ENCODE results near the gene BCKDK. TPM values are rescaled to one million over a fixed set of nuclear protein-coding genes. Genes with fewer than 3 reads are reported as not detected.

Gene BCKDK
- total RNA-seq, 1 experiment from 2014 or later = 57.0 TPM

DNA sequence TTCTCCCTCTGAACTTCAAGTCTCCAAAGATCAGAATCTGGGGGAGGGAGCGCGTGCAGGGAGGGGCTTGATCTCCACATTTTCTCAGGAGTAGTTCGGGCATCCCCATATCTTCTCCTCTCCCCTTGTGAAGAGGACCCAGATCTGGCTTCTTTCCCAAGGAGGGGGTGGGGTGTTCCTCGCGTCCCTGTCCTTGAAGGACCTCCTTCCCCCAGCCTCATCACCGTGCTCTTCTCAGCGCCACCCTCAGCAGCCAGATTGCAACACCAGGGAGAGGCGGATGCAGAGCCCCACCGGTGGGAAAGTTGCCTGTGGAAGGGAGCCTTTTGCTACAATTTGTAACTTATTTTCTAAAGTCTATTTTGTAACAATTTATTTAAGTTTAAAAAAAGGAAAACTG, 25.1 kb upstream of the BCKDK start:
- no peaks in the 10 kb centered on the region for H3K23me2 ChIP-seq (ENCODE audit: insufficient read length, low read depth, low read length, poor library complexity, severe bottlenecking)
- H4K5ac ChIP-seq (ENCODE audit: insufficient read length, low read depth, low read length) = no peak overlapping the region
- H3K18ac ChIP-seq (ENCODE audit: insufficient read length, low read depth, low read length) = no peak overlapping the region
- no peak overlapping the region for H2BK5ac ChIP-seq (ENCODE audit: insufficient read length, low read length)
- TF ChIP-seq, protein P1, sequence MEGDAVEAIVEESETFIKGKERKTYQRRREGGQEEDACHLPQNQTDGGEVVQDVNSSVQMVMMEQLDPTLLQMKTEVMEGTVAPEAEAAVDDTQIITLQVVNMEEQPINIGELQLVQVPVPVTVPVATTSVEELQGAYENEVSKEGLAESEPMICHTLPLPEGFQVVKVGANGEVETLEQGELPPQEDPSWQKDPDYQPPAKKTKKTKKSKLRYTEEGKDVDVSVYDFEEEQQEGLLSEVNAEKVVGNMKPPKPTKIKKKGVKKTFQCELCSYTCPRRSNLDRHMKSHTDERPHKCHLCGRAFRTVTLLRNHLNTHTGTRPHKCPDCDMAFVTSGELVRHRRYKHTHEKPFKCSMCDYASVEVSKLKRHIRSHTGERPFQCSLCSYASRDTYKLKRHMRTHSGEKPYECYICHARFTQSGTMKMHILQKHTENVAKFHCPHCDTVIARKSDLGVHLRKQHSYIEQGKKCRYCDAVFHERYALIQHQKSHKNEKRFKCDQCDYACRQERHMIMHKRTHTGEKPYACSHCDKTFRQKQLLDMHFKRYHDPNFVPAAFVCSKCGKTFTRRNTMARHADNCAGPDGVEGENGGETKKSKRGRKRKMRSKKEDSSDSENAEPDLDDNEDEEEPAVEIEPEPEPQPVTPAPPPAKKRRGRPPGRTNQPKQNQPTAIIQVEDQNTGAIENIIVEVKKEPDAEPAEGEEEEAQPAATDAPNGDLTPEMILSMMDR (conservative IDR thresholded peaks at IDR 0.05) = no peak
- H3K27ac ChIP-seq (ENCODE audit: insufficient read length, low read depth, low read length) = no peak overlapping the region
- no peak overlapping the region for H4K91ac ChIP-seq (ENCODE audit: insufficient read length, low read depth, low read length)
- no peak overlapping the region for H2BK120ac ChIP-seq (ENCODE audit: low read depth, low read length, poor library complexity, severe bottlenecking)
- Mint-ChIP-seq H3K4me1 (peaks cover 0 to 3% of the 10 kb centered on the region in 2 experiments; a peak in 1 of 4 replicates), H3K36me3 (ENCODE audit: insufficient read depth in 1 of 3, low read depth in 3 of 3) (peaks cover 20 to 44% (median 42%) of the 10 kb centered on the region in 3 experiments; a peak in 6 of 7 replicates), H3K27ac (no peak overlapping the region), H3K27me3 (ENCODE audit: low read depth) (no peaks in the 10 kb centered on the region), H3K9me3 (no peaks in the 10 kb centered on the region), H3K4me3 (no peak overlapping the region)
- H4K20me1 ChIP-seq (ENCODE audit: control insufficient read depth, insufficient read depth, insufficient read length) = peaks cover 4% of the 10 kb centered on the region
- no peaks in the 10 kb centered on the region for H3K79me1 ChIP-seq (ENCODE audit: insufficient read depth, low read depth, low read length, poor library complexity, severe bottlenecking)
- no peak overlapping the region for H2BK12ac ChIP-seq (ENCODE audit: insufficient read length, low read depth, low read length)
- H3K9me3 ChIP-seq (ENCODE audit: control insufficient read depth, low read depth, low read length) = no peaks in the 10 kb centered on the region
- no peak overlapping the region for H2BK20ac ChIP-seq (ENCODE audit: low read depth, low read length, poor library complexity, severe bottlenecking)
- no peak overlapping the region for H3K9ac ChIP-seq (ENCODE audit: extremely low read depth, insufficient read length, low read length)
- no peak overlapping the region for H3T11ph ChIP-seq (ENCODE audit: low read length)
- no peak overlapping the region for H2AK5ac ChIP-seq (ENCODE audit: insufficient read length, low read length)
- no peak overlapping the region for H3K14ac ChIP-seq (ENCODE audit: insufficient read depth, low read length)
- no peak overlapping the region for H3K23ac ChIP-seq (ENCODE audit: insufficient read length, low read depth, low read length)
- H2AFZ ChIP-seq (ENCODE audit: low read length) = no peak overlapping the region
- H3K4me2 ChIP-seq (ENCODE audit: insufficient read depth, insufficient read length, low read length) = no peak overlapping the region
- DNase-seq = peak; percentile 14
- no peak overlapping the region for H4K8ac ChIP-seq (replicated peaks; ENCODE audit: insufficient read length, low read depth, low read length)
- H3K79me2 ChIP-seq (ENCODE audit: insufficient read depth, low read length) = no peaks in the 10 kb centered on the region
- H3K56ac ChIP-seq (ENCODE audit: insufficient read length, low read depth, low read length) = no peak overlapping the region
- no peaks in the 10 kb centered on the region for H3K4me1 ChIP-seq (ENCODE audit: insufficient read depth, low read length)
- no peaks in the 10 kb centered on the region for H3K27me3 ChIP-seq (ENCODE audit: insufficient read depth, low read length)
- H3K4ac ChIP-seq (ENCODE audit: low read depth, low read length) = no peak overlapping the region
- H2BK15ac ChIP-seq (ENCODE audit: low read depth, low read length) = no peak overlapping the region
- WGBS (ENCODE audit: extremely low coverage, insufficient read length, low lambda C conversion rate) = no CpG with 5 or more reads among the region's 9 CpGs

Data from H9 (cell line).